A673 (cell line): ENCODE results near the gene PTGS1.

Experiments
- CTCF ChIP-seq: fragments of 300-800, 200-600 bp; sonication (generic); conservative IDR thresholded peaks from 2 replicates; pipeline ENCODE4 v1.5.1; 2017; ENCODE audit warnings: low read depth, mild to moderate bottlenecking, antibody characterized with exemption, low read length, moderate library complexity, mixed read lengths
- EZH2 ChIP-seq: fragments of 200-600 bp; sonication (generic); IDR thresholded peaks from 2 replicates; pipeline ENCODE4 v1.6.1; 2017; ENCODE audit warnings: borderline replicate concordance, low read depth, mild to moderate bottlenecking, mixed read lengths, antibody characterized with exemption, low read length; ENCODE audit not compliant: poor library complexity, severe bottlenecking

- TF ChIP-seq CTCF (no peak), EZH2 (no peak)
Measured at GRCh38 chr9:122392714-122393113, 21.9 kb downstream of the PTGS1 start.
